Fibroblast of villous mesenchyme (primary cell): Measurements from ENCODE around the gene LST1. TPM values are rescaled to one million over a fixed set of nuclear protein-coding genes. Genes with fewer than 3 reads are reported as not detected.
"Not testable (repeated sequence)": the region's sequence is repeated elsewhere in the genome, so short reads cannot be mapped to it uniquely, and the experiment has no call there.

ENCODE experiments used
- DNase-seq: peaks from one replicate; pipeline ENCODE4 v3.0.0-alpha.2; 2010; ENCODE audit warnings: low read depth
- H3K4me3 ChIP-seq: 2 replicates; pipeline ENCODE4 v1.5.1; 2011; ENCODE audit warnings: low read depth, mild to moderate bottlenecking, low read length
- CTCF ChIP-seq: IDR thresholded peaks from 2 replicates; pipeline ENCODE4 v1.5.1; 2012; ENCODE audit warnings: low read depth, mild to moderate bottlenecking, low read length; ENCODE audit not compliant: insufficient read depth
- total RNA-seq: library from RNA; depleted of rRNA; stranded (reverse); fragments of >200 nt; gene quantifications from 2 replicates; pipeline ENCODE4 v1.2.3, GENCODE V29; 2012

Gene LST1
- total RNA-seq, 1 donor: not detected

- peak; percentile 61 for TF ChIP-seq CTCF
- DNase-seq: peak; percentile 72
- H3K4me3 ChIP-seq: not testable (repeated sequence)
These were observed 34.7 kb upstream of the LST1 start for GRCh38 chr6:31551371-31551770.

DNA sequence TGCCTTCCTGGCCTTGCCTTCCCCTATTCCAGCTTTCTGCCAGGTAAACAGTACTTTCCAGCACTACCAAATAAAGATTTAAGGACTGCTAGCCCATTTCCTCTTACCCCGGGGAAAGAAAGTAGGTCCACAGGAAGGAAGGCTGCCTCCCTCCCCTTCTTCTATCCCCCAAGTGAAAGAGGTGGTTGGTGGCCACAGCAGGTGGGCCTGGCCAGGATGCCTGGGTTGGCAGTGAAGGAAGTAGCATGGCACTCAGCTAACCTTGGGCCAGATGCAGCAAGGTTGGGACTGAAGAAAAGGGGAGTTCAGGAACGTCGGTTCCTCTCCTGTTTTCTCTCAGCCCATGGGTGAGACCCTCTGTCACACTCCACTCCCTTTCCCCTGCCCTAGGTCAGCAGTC lies 29.8 kb upstream of the LST1 start:
- DNase-seq: no peak
- TF ChIP-seq CTCF: no peak
- no peak overlapping the region for H3K4me3 ChIP-seq

- no peak for TF ChIP-seq CTCF
- no peak overlapping the region for H3K4me3 ChIP-seq
- no peak for DNase-seq
These were observed 28.4 kb upstream of the LST1 start for GRCh38 chr6:31557443-31558317.

DNA sequence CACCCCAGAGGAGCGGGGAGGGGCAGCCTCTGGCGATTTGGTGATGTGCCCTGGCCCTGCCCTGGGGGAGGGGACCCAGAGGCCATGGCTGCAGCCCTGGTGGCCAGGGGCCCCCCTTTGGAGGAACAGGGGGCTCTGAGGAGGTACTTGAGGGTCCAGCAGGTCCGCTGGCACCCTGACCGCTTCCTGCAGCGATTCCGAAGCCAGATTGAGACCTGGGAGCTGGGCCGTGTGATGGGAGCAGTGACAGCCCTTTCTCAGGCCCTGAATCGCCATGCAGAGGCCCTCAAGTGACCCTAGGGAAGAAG lies 27.8 kb upstream of the LST1 start:
- H3K4me3 ChIP-seq: no peak overlapping the region
- DNase-seq: no peak
- TF ChIP-seq CTCF: no peak

GRCh38 chr6:31558631-31559500 lies 27.2 kb upstream of the LST1 start:
- DNase-seq: peak; percentile 30
- TF ChIP-seq CTCF: no peak
- no peak overlapping the region for H3K4me3 ChIP-seq

- no peak for TF ChIP-seq CTCF
- DNase-seq: no peak
These were observed 26.5 kb upstream of the LST1 start for GRCh38 chr6:31559606-31559957.

More at GRCh38 chr6:31559606-31559957, 26.5 kb upstream of the LST1 start:
- H3K4me3 ChIP-seq: no peak overlapping the region
